Left ventricle myocardium inferior (tissue), 1 donor: ENCODE data around the gene DCTN2. TPM values are rescaled to one million over a fixed set of nuclear protein-coding genes. Genes with fewer than 3 reads are reported as not detected.
"Not testable (repeated sequence)": the region's sequence is repeated elsewhere in the genome, so short reads cannot be mapped to it uniquely, and the experiment has no call there.

ENCODE experiments used
- DNase-seq: peaks from one replicate; pipeline ENCODE4 v3.0.0-alpha.2; 2020
- H3K27ac ChIP-seq: fragments of 200-600 bp; replicated peaks from 2 replicates; pipeline ENCODE4 v1.8.0; 2021
- H3K27me3 ChIP-seq: fragments of 200-600 bp; 2 replicates; pipeline ENCODE4 v1.8.0; 2021; ENCODE audit warnings: low read depth
- H3K36me3 ChIP-seq: fragments of 200-600 bp; 2 replicates; pipeline ENCODE4 v1.8.0; 2021
- H3K4me1 ChIP-seq: fragments of 200-600 bp; 2 replicates; pipeline ENCODE4 v1.8.0; 2021
- H3K4me3 ChIP-seq: fragments of 200-600 bp; 2 replicates; pipeline ENCODE4 v1.8.0; 2021; ENCODE audit warnings: mild to moderate bottlenecking, moderate library complexity
- H3K9me3 ChIP-seq: fragments of 200-600 bp; replicated peaks from 2 replicates; pipeline ENCODE4 v1.8.0; 2021
- CTCF ChIP-seq: fragments of 200-600 bp; IDR thresholded peaks from 2 replicates; pipeline ENCODE4 v1.8.0; 2021; ENCODE audit warnings: antibody characterized with exemption, mild to moderate bottlenecking, borderline replicate concordance
- intact Hi-C: fragments of 100-400 bp; cut with micrococcal nuclease; formaldehyde crosslinking; loops from one replicate; pipeline ENCODE4 v1.11.0; 2022
- total RNA-seq: library from RNA; stranded (reverse); fragmentation: NEBNext Ultra II Directional; extraction: Animal tissue kit (Norgen Biotek cat#: 25700); gene quantifications from one replicate; pipeline ENCODE4 v1.2.1, GENCODE V29; 2021
- donor health status: DM: no; HTN: yes; CAD: no; lungs with severe emphysema.

Gene DCTN2
- total RNA-seq, 1 donor from 2014 or later, result 87.8 TPM

GRCh38 chr12:57498571-57498970 lies 48.4 kb downstream of the DCTN2 start:
- Histone ChIP-seq H3K4me3 (no peak overlapping the region), H3K27ac (no peak overlapping the region), H3K9me3 (no peaks in the 10 kb centered on the region), H3K36me3 (peaks cover 77% of the 10 kb centered on the region), H3K4me1 (no peaks in the 10 kb centered on the region), H3K27me3 (no peaks in the 10 kb centered on the region)
- intact Hi-C loops, result no loop called here
- DNase-seq, result no peak
- no peak for TF ChIP-seq CTCF

GRCh38 chr12:57498132-57498502 lies 48.9 kb downstream of the DCTN2 start:
- intact Hi-C loops, result no loop called here
- no peak for DNase-seq
- Histone ChIP-seq H3K27ac (no peak overlapping the region), H3K9me3 (no peaks in the 10 kb centered on the region), H3K4me3 (no peak overlapping the region), H3K4me1 (no peaks in the 10 kb centered on the region), H3K36me3 (peaks cover 72% of the 10 kb centered on the region), H3K27me3 (no peaks in the 10 kb centered on the region)
- TF ChIP-seq CTCF, result no peak

- intact Hi-C loops, result no loop called here
- DNase-seq, result no peak
- Histone ChIP-seq H3K4me3 (no peak overlapping the region), H3K36me3 (peaks cover 73% of the 10 kb centered on the region), H3K27ac (no peak overlapping the region), H3K9me3 (no peaks in the 10 kb centered on the region), H3K27me3 (no peaks in the 10 kb centered on the region), H3K4me1 (no peaks in the 10 kb centered on the region)
- TF ChIP-seq CTCF, result no peak
Observed at GRCh38 chr12:57497223-57498131, 49.5 kb downstream of the DCTN2 start.

GRCh38 chr12:57496822-57497221 lies 50.2 kb downstream of the DCTN2 start:
- intact Hi-C loops, result no loop called here
- H3K27ac ChIP-seq, result no peak overlapping the region
- H3K27me3 ChIP-seq, result no peaks in the 10 kb centered on the region
- H3K9me3 ChIP-seq, result no peaks in the 10 kb centered on the region
- no peak overlapping the region for H3K4me3 ChIP-seq
- no peaks in the 10 kb centered on the region for H3K4me1 ChIP-seq
- DNase-seq, result no peak
- H3K36me3 ChIP-seq, result peaks cover 73% of the 10 kb centered on the region
- no peak for TF ChIP-seq CTCF

- H3K4me3 ChIP-seq, DNase-seq, H3K27me3 ChIP-seq, H3K4me1 ChIP-seq, H3K9me3 ChIP-seq, H3K27ac ChIP-seq, intact Hi-C loops: not testable (repeated sequence)
- H3K36me3 ChIP-seq, result peaks cover 73% of the 10 kb centered on the region
Observed at GRCh38 chr12:57495051-57495701, 51.8 kb downstream of the DCTN2 start.
